HFFc6 (cell line): Measurements from ENCODE around the gene RHBDD3. TPM values are rescaled to one million over a fixed set of nuclear protein-coding genes. Genes with fewer than 3 reads are reported as not detected.

Experiments
- DNase-seq: peaks from one replicate; pipeline ENCODE4 v3.0.0-alpha.2; 2018
- H3K27ac Mint-ChIP-seq: 2 replicates; pipeline ENCODE4 v1.8.0; 2020; ENCODE audit warnings: mild to moderate bottlenecking, mixed read lengths
- H3K27me3 Mint-ChIP-seq: 2 replicates; pipeline ENCODE4 v1.8.0; 2021; ENCODE audit warnings: mild to moderate bottlenecking, moderate library complexity, mixed read lengths; ENCODE audit not compliant: insufficient read depth
- H3K36me3 Mint-ChIP-seq: 2 replicates; pipeline ENCODE4 v1.8.0; 2021; ENCODE audit warnings: low read depth, mixed read lengths
- H3K4me1 Mint-ChIP-seq: 2 replicates; pipeline ENCODE4 v1.8.0; 2020; ENCODE audit warnings: low read depth, mixed read lengths
- H3K4me3 Mint-ChIP-seq: 2 replicates; pipeline ENCODE4 v1.8.0; 2020; ENCODE audit warnings: mild to moderate bottlenecking, moderate library complexity, mixed read lengths
- H3K9me3 Mint-ChIP-seq: 2 replicates; pipeline ENCODE4 v1.8.0; 2020; ENCODE audit warnings: mild to moderate bottlenecking, mixed read lengths
- CTCF ChIP-seq: fragments of 200-600 bp; sonication (generic); IDR thresholded peaks from 2 replicates; pipeline ENCODE4 v1.5.0; 2021; ENCODE audit warnings: antibody characterized with exemption, mild to moderate bottlenecking
- total RNA-seq, 6 experiments: library from RNA; stranded (reverse); fragmentation: NEBNext Ultra II Directional; extraction: Animal tissue kit (Norgen Biotek cat#: 25700); gene quantifications; 2 replicates in 1 of 6; 3 replicates in 5 of 6; pipeline ENCODE4 v1.2.3, GENCODE V29; 2021

RHBDD3 gene
- total RNA-seq, 6 experiments from 2014 or later, result 19.4 to 24.0 (median 21.0) TPM

GRCh38 chr22:29292379-29292778 lies 24.6 kb upstream of the RHBDD3 start:
- peaks cover 58% of the 10 kb centered on the region for H3K36me3 Mint-ChIP-seq
- H3K27ac Mint-ChIP-seq, result no peak overlapping the region
- H3K4me3 Mint-ChIP-seq, result no peak overlapping the region
- H3K4me1 Mint-ChIP-seq, result no peaks in the 10 kb centered on the region
- no peaks in the 10 kb centered on the region for H3K9me3 Mint-ChIP-seq
- DNase-seq, result no peak
- H3K27me3 Mint-ChIP-seq, result no peaks in the 10 kb centered on the region
- no peak for TF ChIP-seq CTCF

- H3K4me1 Mint-ChIP-seq, result no peaks in the 10 kb centered on the region
- H3K27me3 Mint-ChIP-seq, result no peaks in the 10 kb centered on the region
- no peak for DNase-seq
- H3K4me3 Mint-ChIP-seq, result no peak overlapping the region
- 0 out of 2 replicates have a peak overlapping the region, but pooled peaks have one; percentile 4 for H3K27ac Mint-ChIP-seq
- no peak for TF ChIP-seq CTCF
- peaks cover 62% of the 10 kb centered on the region for H3K36me3 Mint-ChIP-seq
- H3K9me3 Mint-ChIP-seq, result no peaks in the 10 kb centered on the region
These were observed 23.4 kb upstream of the RHBDD3 start for GRCh38 chr22:29291215-29291614.

- H3K27me3 Mint-ChIP-seq, result peaks cover 4% of the 10 kb centered on the region; the same call in 1 of the 2 replicates
- H3K27ac Mint-ChIP-seq, result no peak overlapping the region
- no peaks in the 10 kb centered on the region for H3K9me3 Mint-ChIP-seq
- TF ChIP-seq CTCF, result no peak
- DNase-seq, result no peak
- H3K36me3 Mint-ChIP-seq, result peaks cover 62% of the 10 kb centered on the region
- no peak overlapping the region for H3K4me3 Mint-ChIP-seq
- H3K4me1 Mint-ChIP-seq, result no peaks in the 10 kb centered on the region
These were observed 22.3 kb upstream of the RHBDD3 start for GRCh38 chr22:29290061-29290460.

GRCh38 chr22:29288837-29289236 lies 21.1 kb upstream of the RHBDD3 start:
- H3K4me1 Mint-ChIP-seq, result no peaks in the 10 kb centered on the region
- no peak overlapping the region for H3K4me3 Mint-ChIP-seq
- peaks cover 4% of the 10 kb centered on the region; the same call in 1 of the 2 replicates for H3K27me3 Mint-ChIP-seq
- peaks cover 68% of the 10 kb centered on the region for H3K36me3 Mint-ChIP-seq
- no peaks in the 10 kb centered on the region for H3K9me3 Mint-ChIP-seq
- peak overlapping the region; percentile 64; the same call in 1 of the 2 replicates for H3K27ac Mint-ChIP-seq
- DNase-seq, result no peak
- TF ChIP-seq CTCF, result no peak

GRCh38 chr22:29284196-29284595 lies 16.4 kb upstream of the RHBDD3 start:
- Mint-ChIP-seq H3K36me3 (peaks cover 54% of the 10 kb centered on the region), H3K27ac (no peak overlapping the region), H3K4me3 (no peak overlapping the region), H3K4me1 (no peaks in the 10 kb centered on the region), H3K27me3 (peaks cover 7% of the 10 kb centered on the region), H3K9me3 (no peaks in the 10 kb centered on the region)
- DNase-seq, result no peak
- no peak for TF ChIP-seq CTCF

- no peaks in the 10 kb centered on the region for H3K9me3 Mint-ChIP-seq
- no peak overlapping the region for H3K27ac Mint-ChIP-seq
- peaks cover 70% of the 10 kb centered on the region for H3K36me3 Mint-ChIP-seq
- no peak for TF ChIP-seq CTCF
- no peak overlapping the region for H3K4me3 Mint-ChIP-seq
- no peak for DNase-seq
- peaks cover 40% of the 10 kb centered on the region for H3K4me1 Mint-ChIP-seq
- peaks cover 4% of the 10 kb centered on the region for H3K27me3 Mint-ChIP-seq
These were observed 10.1 kb upstream of the RHBDD3 start for GRCh38 chr22:29277927-29278326.
